K562 (cell line): Measurements from ENCODE around the gene HBB. TPM values are rescaled to one million over a fixed set of nuclear protein-coding genes. Genes with fewer than 3 reads are reported as not detected.

Experiments used
- CAMTA2 ChIP-seq: fragments of 250-450 bp; sonication (Bioruptor Pico); conservative IDR thresholded peaks from 2 replicates; pipeline ENCODE4 v1.5.1; 2022
- ELK1 ChIP-seq: sonication (generic); formaldehyde crosslinking; IDR thresholded peaks from 2 replicates; pipeline ENCODE4 v1.8.1; 2022; ENCODE audit warnings: missing genetic modification reagents
- EP400 ChIP-seq: fragments of 450-650 bp; IDR thresholded peaks from 2 replicates; pipeline ENCODE4 v1.6.1; 2017; ENCODE audit warnings: antibody characterized with exemption, mild to moderate bottlenecking, moderate library complexity
- HSF4 ChIP-seq: fragments of 250-450 bp; sonication (Bioruptor Pico); IDR thresholded peaks from 2 replicates; pipeline ENCODE4 v2.1.2; 2022; ENCODE audit warnings: mild to moderate bottlenecking, moderate library complexity, borderline replicate concordance
- KHSRP ChIP-seq: fragments of 450-650 bp; IDR thresholded peaks from 2 replicates; pipeline ENCODE4 v1.6.1; 2017
- LEF1 ChIP-seq: fragments of 450-650 bp; IDR thresholded peaks from 2 replicates; pipeline ENCODE4 v1.6.1; 2016; ENCODE audit warnings: mild to moderate bottlenecking
- MAZ ChIP-seq, 2 experiments: fragments of 450-650 bp in 1 of 2; sonication (generic) in 1 of 2; formaldehyde crosslinking; IDR thresholded peaks in 1 of 2; conservative IDR thresholded peaks in 1 of 2; 2 replicates each; pipeline versions ENCODE4 v1.4.0 to v1.5.0; 2020; ENCODE audit warnings: mild to moderate bottlenecking in 1 of 2, missing genetic modification reagents in 1 of 2
- NR2C1 ChIP-seq, 2 experiments: fragments of 450-650 bp; IDR thresholded peaks; 2 replicates each; pipeline ENCODE4 v1.6.1; 2017; ENCODE audit warnings: mild to moderate bottlenecking in 2 of 2, antibody characterized with exemption in 1 of 2, inconsistent platforms in 1 of 2, missing compliant biosample characterization in 1 of 2, missing genetic modification characterization in 1 of 2
- POLR2B ChIP-seq: fragments of 450-650 bp; IDR thresholded peaks from 2 replicates; pipeline ENCODE4 v1.6.1; 2018; ENCODE audit warnings: low read depth; ENCODE audit not compliant: partially characterized antibody
- RAD21 ChIP-seq, 2 experiments: fragments of 250-450 bp in 1 of 2; fragments of 450-650 bp in 1 of 2; sonication (Bioruptor Pico) in 1 of 2; formaldehyde crosslinking in 1 of 2; IDR thresholded peaks in 1 of 2; conservative IDR thresholded peaks in 1 of 2; 2 replicates each; pipeline versions ENCODE4 v1.4.0 to v1.8.0; 2020 to 2022; ENCODE audit warnings: mild to moderate bottlenecking in 2 of 2, moderate library complexity in 1 of 2
- SP2 ChIP-seq: IDR thresholded peaks from 2 replicates; pipeline ENCODE4 v1.6.1; 2011; ENCODE audit warnings: mild to moderate bottlenecking, low read depth, low read length, moderate library complexity; ENCODE audit not compliant: poor library complexity, severe bottlenecking; ENCODE audit errors: extremely low read depth
- SREBF2 ChIP-seq: sonication (generic); formaldehyde crosslinking; IDR thresholded peaks from 2 replicates; pipeline ENCODE4 v1.4.0; 2020; ENCODE audit warnings: mild to moderate bottlenecking, missing genetic modification reagents
- TCF7 ChIP-seq: sonication (generic); IDR thresholded peaks from 2 replicates; pipeline ENCODE4 v1.6.1; 2016; ENCODE audit warnings: antibody characterized with exemption, borderline replicate concordance
- VEZF1 ChIP-seq: fragments of 200-800 bp; sonication (Bioruptor generic); IDR thresholded peaks from 2 replicates; pipeline ENCODE4 v1.6.1; 2017; ENCODE audit warnings: missing genetic modification characterization, missing compliant biosample characterization
- ZBTB1 ChIP-seq: sonication (generic); formaldehyde crosslinking; IDR thresholded peaks from 2 replicates; pipeline ENCODE4 v1.8.1; 2023; ENCODE audit warnings: missing genetic modification reagents, low read depth, mild to moderate bottlenecking, borderline replicate concordance
- ZBTB8A ChIP-seq: fragments of 450-650 bp; IDR thresholded peaks from 2 replicates; pipeline ENCODE4 v1.6.1; 2018; ENCODE audit warnings: mild to moderate bottlenecking, moderate library complexity; ENCODE audit not compliant: partially characterized antibody
- ZNF324 ChIP-seq: fragments of 250-450 bp; sonication (Bioruptor Pico); IDR thresholded peaks from 2 replicates; pipeline ENCODE4 v1.4.0; 2020; ENCODE audit warnings: mild to moderate bottlenecking
- ZNF445 ChIP-seq: fragments of 250-450 bp; sonication (Bioruptor Pico); IDR thresholded peaks from 2 replicates; pipeline ENCODE4 v1.4.0; 2020; ENCODE audit warnings: low read depth, mild to moderate bottlenecking, moderate library complexity
- ZNF512 ChIP-seq: IDR thresholded peaks from 2 replicates; pipeline ENCODE4 v1.6.1; 2016; ENCODE audit warnings: missing genetic modification characterization, missing compliant biosample characterization
- ZSCAN29 ChIP-seq: fragments of 450-650 bp; IDR thresholded peaks from 2 replicates; pipeline ENCODE4 v1.6.1; 2017
- polyA plus RNA-seq, 8 experiments: library from polyadenylated mRNA; depleted of rRNA in 4 of 8; stranded (reverse) in 5 of 8; unstranded in 3 of 8; fragments of >200 nt; fragmentation: Nextera tagmentation in 2 of 8; fragmentation: Illumina TruSeq in 1 of 8; extraction: Ambion mirVana in 2 of 8; extraction: Trizol in 1 of 8; gene quantifications; 2 replicates each; pipeline versions ENCODE4 v1.2.1 to v1.2.3, GENCODE V29; 2011 to 2014; ENCODE audit warnings: inconsistent platforms in 1 of 8, missing spikeins in 1 of 8
- total RNA-seq, 7 experiments: library from RNA; depleted of rRNA in 6 of 7; stranded (reverse); fragments of >200 nt in 6 of 7; fragmentation: Illumina TruSeq in 2 of 7; extraction: Trizol in 2 of 7; gene quantifications; 2 replicates each; pipeline versions ENCODE4 v1.2.1 to v1.2.3, GENCODE V29; 2011 to 2021; ENCODE audit warnings: low replicate concordance in 1 of 7
- TF ChIP-seq, protein P1 (sequence below): fragments of 250-450 bp; sonication (Bioruptor Pico); IDR thresholded peaks from 2 replicates; pipeline ENCODE4 v1.5.0; 2020; ENCODE audit warnings: mild to moderate bottlenecking, borderline replicate concordance

The HBB gene
- total and polyA plus RNA-seq, 9 of the 15 experiments (the other 6 are each of a cell fraction or from before 2014, with no cell fraction given) = 0.33 to 3.4 (median 1.2) TPM; not detected in 2

DNA sequence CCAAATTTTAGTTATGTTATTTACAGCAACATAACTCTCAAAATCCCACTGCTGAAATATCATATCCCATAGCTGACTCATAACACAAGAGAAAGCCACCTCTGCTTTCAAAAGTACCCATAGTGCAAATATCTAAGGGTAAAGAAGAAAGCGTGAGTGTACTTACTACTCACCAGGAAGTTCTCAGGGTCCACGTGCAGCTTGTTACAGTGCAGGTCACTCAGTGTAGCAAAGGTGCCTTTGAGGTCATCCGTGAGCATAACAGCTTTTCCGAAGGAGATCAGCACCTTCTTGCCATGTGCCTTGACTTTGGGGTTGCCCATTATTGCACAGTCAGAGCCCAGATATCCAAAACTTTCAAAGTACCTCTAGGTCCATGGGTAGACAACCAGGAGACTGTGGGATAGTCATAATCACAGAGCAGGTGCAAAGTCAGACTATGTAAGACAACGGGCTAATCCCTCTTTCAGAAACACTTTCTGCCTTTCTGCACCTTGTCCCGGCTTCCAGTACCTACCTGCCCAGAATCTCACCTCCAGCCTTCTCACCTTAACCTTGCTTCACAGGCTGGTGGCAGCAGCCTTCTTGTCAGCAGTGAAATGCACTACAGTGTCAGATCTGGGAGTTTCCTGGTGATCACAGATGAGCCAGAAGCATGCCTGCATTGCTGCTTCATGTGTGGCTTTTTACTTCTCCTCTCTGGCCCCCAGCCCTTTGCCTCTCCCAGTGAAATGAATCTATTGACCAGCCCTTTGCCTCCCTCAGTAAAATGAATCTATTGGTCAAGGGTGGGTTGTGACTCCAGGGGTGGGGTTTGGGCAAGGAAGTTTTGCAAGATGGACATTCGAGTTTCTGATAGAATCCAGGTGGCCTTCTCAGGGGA lies 16.3 kb upstream of the HBB start (continued):
- no peak for TF ChIP-seq ZNF512
- no peak for TF ChIP-seq ZNF324
- no peak for TF ChIP-seq HSF4 (CRISPR knock-in tag)
- peak; percentile 44; the same call in 1 of the 2 replicates for TF ChIP-seq NR2C1 (IDR thresholded peaks at IDR 0.05)
- TF ChIP-seq NR2C1 (tag; IDR thresholded peaks at IDR 0.05) = peak; percentile 55; the same call in 1 of the 2 replicates
- no peak for TF ChIP-seq LEF1
- TF ChIP-seq RAD21 (CRISPR knock-in tag; conservative IDR thresholded peaks at IDR 0.05 in 1 of 2, IDR thresholded peaks at IDR 0.05 in 1 of 2) = no peak
- peak in 1 of 2 experiments; percentile 32; a peak in 1 of 4 replicates for TF ChIP-seq MAZ (CRISPR knock-in tag; conservative IDR thresholded peaks at IDR 0.05 in 1 of 2, IDR thresholded peaks at IDR 0.05 in 1 of 2)
- TF ChIP-seq CAMTA2 = no peak
- TF ChIP-seq EP400 = no peak; the same call in none of the 2 replicates
- no peak for TF ChIP-seq SREBF2 (CRISPR knock-in tag)
- no peak for TF ChIP-seq TCF7
- TF ChIP-seq KHSRP = no peak
- no peak for TF ChIP-seq SP2
- TF ChIP-seq, protein P1, sequence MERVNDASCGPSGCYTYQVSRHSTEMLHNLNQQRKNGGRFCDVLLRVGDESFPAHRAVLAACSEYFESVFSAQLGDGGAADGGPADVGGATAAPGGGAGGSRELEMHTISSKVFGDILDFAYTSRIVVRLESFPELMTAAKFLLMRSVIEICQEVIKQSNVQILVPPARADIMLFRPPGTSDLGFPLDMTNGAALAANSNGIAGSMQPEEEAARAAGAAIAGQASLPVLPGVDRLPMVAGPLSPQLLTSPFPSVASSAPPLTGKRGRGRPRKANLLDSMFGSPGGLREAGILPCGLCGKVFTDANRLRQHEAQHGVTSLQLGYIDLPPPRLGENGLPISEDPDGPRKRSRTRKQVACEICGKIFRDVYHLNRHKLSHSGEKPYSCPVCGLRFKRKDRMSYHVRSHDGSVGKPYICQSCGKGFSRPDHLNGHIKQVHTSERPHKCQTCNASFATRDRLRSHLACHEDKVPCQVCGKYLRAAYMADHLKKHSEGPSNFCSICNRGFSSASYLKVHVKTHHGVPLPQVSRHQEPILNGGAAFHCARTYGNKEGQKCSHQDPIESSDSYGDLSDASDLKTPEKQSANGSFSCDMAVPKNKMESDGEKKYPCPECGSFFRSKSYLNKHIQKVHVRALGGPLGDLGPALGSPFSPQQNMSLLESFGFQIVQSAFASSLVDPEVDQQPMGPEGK = no peak
- TF ChIP-seq ZBTB8A = no peak
- no peak for TF ChIP-seq ZSCAN29
- TF ChIP-seq VEZF1 (CRISPR knock-in tag) = no peak
- no peak for TF ChIP-seq ZBTB1
- no peak for TF ChIP-seq ELK1 (CRISPR knock-in tag)
- no peak for TF ChIP-seq ZNF445 (CRISPR knock-in tag)
- peak; percentile 76 for TF ChIP-seq POLR2B
